ENCODE results near the gene AMD1.

DNA sequence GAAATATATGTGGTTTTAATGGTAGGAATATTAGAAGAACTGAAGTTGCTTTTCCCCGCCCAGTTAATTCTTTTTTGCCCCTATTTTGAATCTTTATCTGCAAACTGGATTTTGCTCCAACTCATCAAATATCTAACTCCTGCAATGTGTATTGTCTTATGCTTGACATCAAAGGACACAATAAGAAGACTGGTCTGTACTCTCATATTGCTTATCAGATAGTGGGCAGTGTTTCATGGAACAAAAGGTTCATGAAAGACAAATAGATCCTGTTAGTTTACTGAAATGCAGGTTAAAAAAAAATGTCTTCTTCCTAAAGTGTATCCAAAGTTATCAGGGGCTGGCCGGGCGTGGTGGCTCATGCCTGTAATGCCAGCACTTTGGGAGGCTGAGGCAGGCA is 56.2 kb downstream of the AMD1 start:
- no peak for TF ChIP-seq POLR2A (IDR thresholded peaks at IDR 0.05; ENCODE audit: extremely low read depth, insufficient read length)
- TF ChIP-seq, protein P1, sequence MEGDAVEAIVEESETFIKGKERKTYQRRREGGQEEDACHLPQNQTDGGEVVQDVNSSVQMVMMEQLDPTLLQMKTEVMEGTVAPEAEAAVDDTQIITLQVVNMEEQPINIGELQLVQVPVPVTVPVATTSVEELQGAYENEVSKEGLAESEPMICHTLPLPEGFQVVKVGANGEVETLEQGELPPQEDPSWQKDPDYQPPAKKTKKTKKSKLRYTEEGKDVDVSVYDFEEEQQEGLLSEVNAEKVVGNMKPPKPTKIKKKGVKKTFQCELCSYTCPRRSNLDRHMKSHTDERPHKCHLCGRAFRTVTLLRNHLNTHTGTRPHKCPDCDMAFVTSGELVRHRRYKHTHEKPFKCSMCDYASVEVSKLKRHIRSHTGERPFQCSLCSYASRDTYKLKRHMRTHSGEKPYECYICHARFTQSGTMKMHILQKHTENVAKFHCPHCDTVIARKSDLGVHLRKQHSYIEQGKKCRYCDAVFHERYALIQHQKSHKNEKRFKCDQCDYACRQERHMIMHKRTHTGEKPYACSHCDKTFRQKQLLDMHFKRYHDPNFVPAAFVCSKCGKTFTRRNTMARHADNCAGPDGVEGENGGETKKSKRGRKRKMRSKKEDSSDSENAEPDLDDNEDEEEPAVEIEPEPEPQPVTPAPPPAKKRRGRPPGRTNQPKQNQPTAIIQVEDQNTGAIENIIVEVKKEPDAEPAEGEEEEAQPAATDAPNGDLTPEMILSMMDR (IDR thresholded peaks at IDR 0.05; ENCODE audit: low read depth, low read length): no peak

All from NB4 (cell line).